Colonic mucosa (tissue), 4 donors: ENCODE results near the gene SERPINA1. TPM values are rescaled to one million over a fixed set of nuclear protein-coding genes. Genes with fewer than 3 reads are reported as not detected.

Source experiments
- DNase-seq: peaks from one replicate; pipeline ENCODE4 v3.0.0-alpha.2; 2020
- H3K27ac ChIP-seq: fragments of 200-600 bp; one replicate; pipeline ENCODE4 v1.8.0; 2021
- H3K27me3 ChIP-seq: fragments of 200-600 bp; one replicate; pipeline ENCODE4 v1.8.0; 2021
- H3K36me3 ChIP-seq: fragments of 200-600 bp; one replicate; pipeline ENCODE4 v1.8.0; 2021
- H3K4me1 ChIP-seq: fragments of 200-600 bp; one replicate; pipeline ENCODE4 v1.8.0; 2021; ENCODE audit warnings: mild to moderate bottlenecking
- H3K4me3 ChIP-seq: fragments of 200-600 bp; one replicate; pipeline ENCODE4 v1.8.0; 2021
- H3K9ac ChIP-seq, 2 donors: one replicate each; pipeline ENCODE4 v1.7.0; 2013; ENCODE audit warnings: control low read depth in 2 of 2, low read depth in 2 of 2, low read length in 2 of 2
- H3K9me3 ChIP-seq: fragments of 200-600 bp; one replicate; pipeline ENCODE4 v1.8.0; 2021
- intact Hi-C: fragments of 100-400 bp; cut with DNase I; formaldehyde crosslinking; loops from one replicate; pipeline ENCODE4 v1.14.1; 2022
- total RNA-seq, 2 donors: library from RNA; stranded (reverse); fragmentation: NEBNext Ultra II Directional in 1 of 2; extraction: Animal tissue kit (Norgen Biotek cat#: 25700) in 1 of 2; gene quantifications; one replicate each; pipeline ENCODE4 v1.2.1, GENCODE V29; 2021
- TF ChIP-seq, protein P1 (sequence below): fragments of 200-600 bp; IDR thresholded peaks from one replicate; pipeline ENCODE4 v1.8.0; 2022; ENCODE audit warnings: antibody characterized with exemption, mild to moderate bottlenecking
- donor health status: healthy.
- donor health status: DM: no; HTN: no; CAD: no.
- donor health status: DM: no; HTN: no; CAD: no.

SERPINA1 gene
- total RNA-seq, 2 donors from 2014 or later, result 153 to 278 TPM

DNA sequence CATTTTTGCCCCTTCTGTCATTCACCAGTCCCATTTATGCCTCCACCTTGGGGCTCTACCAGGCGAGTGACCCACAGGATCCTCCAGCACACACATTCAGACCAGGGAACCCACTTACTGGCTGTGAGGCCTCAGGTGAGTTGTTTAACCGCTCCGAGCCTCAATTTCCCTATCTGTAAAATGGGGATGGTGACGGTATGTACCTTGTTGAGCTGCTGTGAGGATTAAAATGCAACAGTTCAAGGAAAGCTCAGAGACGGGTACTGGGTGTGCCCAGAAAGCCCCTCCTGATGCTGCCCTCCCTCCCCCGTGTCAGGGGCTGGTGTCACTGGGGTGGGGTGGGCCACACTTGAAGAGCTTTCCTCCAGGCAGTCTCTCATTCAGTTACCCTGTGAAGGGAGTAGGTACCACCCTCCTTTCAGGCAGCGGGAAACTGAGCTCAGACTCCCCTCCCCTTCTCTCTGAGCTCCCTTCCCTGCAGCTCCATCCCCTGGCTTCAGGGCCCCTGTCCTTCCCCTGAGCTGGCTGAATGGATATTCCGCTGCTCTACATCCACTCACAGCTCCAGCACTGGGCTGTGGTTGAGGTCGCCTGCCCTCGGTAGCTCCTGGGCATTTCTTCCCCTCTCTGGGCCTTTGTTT, 1.4 kb upstream of the SERPINA1 start:
- peaks cover 2% of the 10 kb centered on the region for H3K4me1 ChIP-seq
- no peak for DNase-seq
- H3K27ac ChIP-seq, result peak overlapping the region; percentile 62
- TF ChIP-seq, protein P1, sequence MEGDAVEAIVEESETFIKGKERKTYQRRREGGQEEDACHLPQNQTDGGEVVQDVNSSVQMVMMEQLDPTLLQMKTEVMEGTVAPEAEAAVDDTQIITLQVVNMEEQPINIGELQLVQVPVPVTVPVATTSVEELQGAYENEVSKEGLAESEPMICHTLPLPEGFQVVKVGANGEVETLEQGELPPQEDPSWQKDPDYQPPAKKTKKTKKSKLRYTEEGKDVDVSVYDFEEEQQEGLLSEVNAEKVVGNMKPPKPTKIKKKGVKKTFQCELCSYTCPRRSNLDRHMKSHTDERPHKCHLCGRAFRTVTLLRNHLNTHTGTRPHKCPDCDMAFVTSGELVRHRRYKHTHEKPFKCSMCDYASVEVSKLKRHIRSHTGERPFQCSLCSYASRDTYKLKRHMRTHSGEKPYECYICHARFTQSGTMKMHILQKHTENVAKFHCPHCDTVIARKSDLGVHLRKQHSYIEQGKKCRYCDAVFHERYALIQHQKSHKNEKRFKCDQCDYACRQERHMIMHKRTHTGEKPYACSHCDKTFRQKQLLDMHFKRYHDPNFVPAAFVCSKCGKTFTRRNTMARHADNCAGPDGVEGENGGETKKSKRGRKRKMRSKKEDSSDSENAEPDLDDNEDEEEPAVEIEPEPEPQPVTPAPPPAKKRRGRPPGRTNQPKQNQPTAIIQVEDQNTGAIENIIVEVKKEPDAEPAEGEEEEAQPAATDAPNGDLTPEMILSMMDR, result no peak
- peak overlapping the region; percentile 23 for H3K4me3 ChIP-seq
- no peaks in the 10 kb centered on the region for H3K9me3 ChIP-seq
- H3K9ac ChIP-seq, result peak overlapping the region; percentile 40 to 81
- intact Hi-C loops, result no loop called here
- no peaks in the 10 kb centered on the region for H3K27me3 ChIP-seq
- H3K36me3 ChIP-seq, result no peaks in the 10 kb centered on the region

GRCh38 chr14:94389104-94389469, 685 bp upstream of the SERPINA1 start:
- peak overlapping the region; percentile 23 for H3K4me3 ChIP-seq
- TF ChIP-seq, protein P1, result no peak
- H3K4me1 ChIP-seq, result peaks cover 7% of the 10 kb centered on the region
- H3K9ac ChIP-seq, result no peak overlapping the region
- no peak for DNase-seq
- intact Hi-C loops, result no loop called here
- peak overlapping the region; percentile 62 for H3K27ac ChIP-seq
- H3K27me3 ChIP-seq, result no peaks in the 10 kb centered on the region
- H3K36me3 ChIP-seq, result no peaks in the 10 kb centered on the region
- H3K9me3 ChIP-seq, result no peaks in the 10 kb centered on the region

GRCh38 chr14:94388027-94388383, 397 bp downstream of the SERPINA1 start:
- no peak overlapping the region for H3K4me3 ChIP-seq
- intact Hi-C loops, result no loop called here
- H3K4me1 ChIP-seq, result peaks cover 7% of the 10 kb centered on the region
- DNase-seq, result no peak
- H3K27me3 ChIP-seq, result no peaks in the 10 kb centered on the region
- no peaks in the 10 kb centered on the region for H3K36me3 ChIP-seq
- TF ChIP-seq, protein P1, result no peak
- peak overlapping the region; percentile 62 for H3K27ac ChIP-seq
- H3K9me3 ChIP-seq, result no peaks in the 10 kb centered on the region
- peak overlapping the region in 1 of 2 donors; percentile 48 for H3K9ac ChIP-seq

DNA sequence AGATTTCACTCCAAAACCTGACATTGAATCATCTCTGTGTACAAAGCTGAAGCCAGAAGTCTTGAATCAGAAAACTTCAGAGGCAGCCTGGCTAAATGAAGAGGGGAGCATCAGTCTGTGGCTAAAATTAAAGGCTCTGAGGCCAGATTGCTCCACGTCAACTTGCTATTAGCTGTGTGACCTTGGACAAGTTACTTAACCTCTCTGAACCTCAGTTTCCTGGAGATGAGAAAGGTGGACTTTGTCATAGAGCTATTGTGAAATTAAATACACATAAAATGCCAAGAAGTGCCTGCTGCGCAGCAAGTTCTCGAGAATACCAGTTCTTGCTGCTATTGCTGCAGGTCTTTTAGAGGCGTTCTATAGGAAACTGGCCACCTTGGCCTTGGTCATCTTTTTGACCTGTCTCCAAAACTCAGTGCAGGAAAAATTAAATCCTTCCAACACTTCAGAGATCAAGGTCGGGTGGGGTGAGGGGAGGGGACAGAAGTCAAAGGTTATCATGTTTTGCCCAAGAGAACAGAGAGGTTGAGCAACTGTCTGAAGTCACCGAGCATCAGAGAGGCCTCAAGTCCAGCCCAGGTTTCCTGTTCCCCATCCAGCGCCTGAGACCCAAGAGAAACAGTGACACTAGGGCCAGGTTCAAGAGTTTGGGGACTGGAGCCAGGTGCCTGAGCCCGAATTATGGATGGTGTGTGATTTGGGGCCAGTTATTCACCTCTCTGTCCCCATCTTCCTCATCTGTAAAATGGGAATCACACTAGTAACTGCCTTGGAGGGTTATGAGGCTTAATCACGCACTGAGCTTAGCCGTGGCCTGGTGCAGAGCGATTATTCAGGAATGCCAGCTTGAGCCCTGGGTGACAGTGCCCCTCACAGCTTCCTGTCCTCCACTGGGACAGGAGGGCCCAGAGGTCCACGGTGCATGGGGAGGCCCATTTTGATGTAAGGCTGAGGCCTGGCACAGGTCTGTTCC, 1.1 kb downstream of the SERPINA1 start:
- H3K9me3 ChIP-seq, result no peaks in the 10 kb centered on the region
- H3K4me1 ChIP-seq, result peaks cover 7% of the 10 kb centered on the region
- intact Hi-C loops, result no loop called here
- H3K27ac ChIP-seq, result peak overlapping the region; percentile 62
- no peak for DNase-seq
- H3K9ac ChIP-seq, result peak overlapping the region; percentile 12 to 48
- no peak overlapping the region for H3K4me3 ChIP-seq
- TF ChIP-seq, protein P1, result no peak
- no peaks in the 10 kb centered on the region for H3K36me3 ChIP-seq
- no peaks in the 10 kb centered on the region for H3K27me3 ChIP-seq

- no peaks in the 10 kb centered on the region for H3K27me3 ChIP-seq
- H3K9me3 ChIP-seq, result no peaks in the 10 kb centered on the region
- H3K27ac ChIP-seq, result peak overlapping the region; percentile 62
- no peak for DNase-seq
- intact Hi-C loops, result no loop called here
- H3K4me3 ChIP-seq, result no peak overlapping the region
- peak overlapping the region in 1 of 2 donors; percentile 21 for H3K9ac ChIP-seq
- TF ChIP-seq, protein P1, result no peak
- peaks cover 7% of the 10 kb centered on the region for H3K4me1 ChIP-seq
- no peaks in the 10 kb centered on the region for H3K36me3 ChIP-seq
These were observed 2.0 kb downstream of the SERPINA1 start for GRCh38 chr14:94386085-94387031.
